Thyroid gland (tissue), 4 donors: ENCODE data around the gene SCAANT1.

Source experiments
- POLR2A ChIP-seq, 2 donors: fragments of 450-650 bp; IDR thresholded peaks; one replicate each; pipeline ENCODE4 v1.6.1; 2017; ENCODE audit warnings: antibody characterized with exemption in 2 of 2, mild to moderate bottlenecking in 2 of 2, moderate library complexity in 1 of 2
- TF ChIP-seq, protein P1 (sequence below), 6 experiments: fragments of 200-600 bp in 3 of 6; fragments of 450-650 bp in 3 of 6; sonication (generic) in 3 of 6; IDR thresholded peaks; one replicate each; pipeline ENCODE4 v1.5.1; 2016 to 2019; ENCODE audit warnings: antibody characterized with exemption in 6 of 6, mild to moderate bottlenecking in 2 of 6, inconsistent platforms in 1 of 6, moderate library complexity in 1 of 6

DNA sequence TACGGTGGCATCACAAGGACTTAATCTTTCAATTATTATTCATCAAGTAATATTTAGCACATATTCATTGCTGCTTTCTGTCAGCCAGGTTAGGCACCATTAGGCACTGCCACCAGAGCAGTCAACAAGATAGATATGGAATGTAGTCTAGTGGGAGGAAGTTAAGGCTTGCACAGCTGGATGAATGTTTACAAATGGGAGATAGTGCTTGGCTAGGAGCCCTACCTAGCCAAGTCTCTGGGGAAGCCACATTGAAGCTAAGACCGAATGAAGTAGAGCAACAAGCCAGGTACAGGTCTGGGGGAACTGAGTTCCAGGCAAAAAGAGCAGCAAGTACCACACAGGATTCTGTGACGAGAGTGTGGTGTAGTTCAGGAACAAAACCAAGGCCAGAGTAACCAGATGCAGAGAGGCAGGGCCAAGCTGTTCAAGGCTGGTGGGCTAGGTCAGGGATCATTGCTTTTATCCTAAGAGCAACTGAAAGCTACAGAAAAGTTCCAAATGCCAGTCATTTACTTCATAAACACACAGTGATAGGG lies 33.4 kb upstream of the SCAANT1 start:
- TF ChIP-seq, protein P1, sequence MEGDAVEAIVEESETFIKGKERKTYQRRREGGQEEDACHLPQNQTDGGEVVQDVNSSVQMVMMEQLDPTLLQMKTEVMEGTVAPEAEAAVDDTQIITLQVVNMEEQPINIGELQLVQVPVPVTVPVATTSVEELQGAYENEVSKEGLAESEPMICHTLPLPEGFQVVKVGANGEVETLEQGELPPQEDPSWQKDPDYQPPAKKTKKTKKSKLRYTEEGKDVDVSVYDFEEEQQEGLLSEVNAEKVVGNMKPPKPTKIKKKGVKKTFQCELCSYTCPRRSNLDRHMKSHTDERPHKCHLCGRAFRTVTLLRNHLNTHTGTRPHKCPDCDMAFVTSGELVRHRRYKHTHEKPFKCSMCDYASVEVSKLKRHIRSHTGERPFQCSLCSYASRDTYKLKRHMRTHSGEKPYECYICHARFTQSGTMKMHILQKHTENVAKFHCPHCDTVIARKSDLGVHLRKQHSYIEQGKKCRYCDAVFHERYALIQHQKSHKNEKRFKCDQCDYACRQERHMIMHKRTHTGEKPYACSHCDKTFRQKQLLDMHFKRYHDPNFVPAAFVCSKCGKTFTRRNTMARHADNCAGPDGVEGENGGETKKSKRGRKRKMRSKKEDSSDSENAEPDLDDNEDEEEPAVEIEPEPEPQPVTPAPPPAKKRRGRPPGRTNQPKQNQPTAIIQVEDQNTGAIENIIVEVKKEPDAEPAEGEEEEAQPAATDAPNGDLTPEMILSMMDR (IDR thresholded peaks at IDR 0.05): no peak
- TF ChIP-seq POLR2A (IDR thresholded peaks at IDR 0.05): no peak
